IPS-20b (cell line): ENCODE results near the gene JMJD8.
A peak's percentile ranks its signal among the peaks of the same experiment; 100 is the strongest.

Experiments
- H3K27ac ChIP-seq: one replicate; pipeline ENCODE4 v1.5.1; 2013; ENCODE audit warnings: low read length
- H3K27me3 ChIP-seq: 2 replicates; pipeline ENCODE4 v1.6.1; 2013; ENCODE audit warnings: mild to moderate bottlenecking, low read length, inconsistent platforms; ENCODE audit not compliant: insufficient read depth
- H3K36me3 ChIP-seq: 2 replicates; pipeline ENCODE4 v1.6.1; 2013; ENCODE audit warnings: low read depth, mild to moderate bottlenecking, inconsistent platforms, low read length, moderate library complexity; ENCODE audit not compliant: insufficient read depth
- H3K4me1 ChIP-seq: 2 replicates; pipeline ENCODE4 v1.6.1; 2013; ENCODE audit warnings: mild to moderate bottlenecking, control low read depth, inconsistent platforms, low read length, moderate library complexity; ENCODE audit not compliant: insufficient read depth
- H3K4me3 ChIP-seq: 2 replicates; pipeline ENCODE4 v1.5.1; 2013; ENCODE audit warnings: mild to moderate bottlenecking, low read length, inconsistent platforms
- H3K9ac ChIP-seq: 2 replicates; pipeline ENCODE4 v1.6.1; 2013; ENCODE audit warnings: low read depth, mild to moderate bottlenecking, inconsistent platforms, low read length, moderate library complexity
- H3K9me3 ChIP-seq: 2 replicates; pipeline ENCODE4 v1.6.1; 2013; ENCODE audit warnings: mild to moderate bottlenecking, low read depth, low read length, inconsistent platforms; ENCODE audit not compliant: insufficient read depth

Gene JMJD8

DNA sequence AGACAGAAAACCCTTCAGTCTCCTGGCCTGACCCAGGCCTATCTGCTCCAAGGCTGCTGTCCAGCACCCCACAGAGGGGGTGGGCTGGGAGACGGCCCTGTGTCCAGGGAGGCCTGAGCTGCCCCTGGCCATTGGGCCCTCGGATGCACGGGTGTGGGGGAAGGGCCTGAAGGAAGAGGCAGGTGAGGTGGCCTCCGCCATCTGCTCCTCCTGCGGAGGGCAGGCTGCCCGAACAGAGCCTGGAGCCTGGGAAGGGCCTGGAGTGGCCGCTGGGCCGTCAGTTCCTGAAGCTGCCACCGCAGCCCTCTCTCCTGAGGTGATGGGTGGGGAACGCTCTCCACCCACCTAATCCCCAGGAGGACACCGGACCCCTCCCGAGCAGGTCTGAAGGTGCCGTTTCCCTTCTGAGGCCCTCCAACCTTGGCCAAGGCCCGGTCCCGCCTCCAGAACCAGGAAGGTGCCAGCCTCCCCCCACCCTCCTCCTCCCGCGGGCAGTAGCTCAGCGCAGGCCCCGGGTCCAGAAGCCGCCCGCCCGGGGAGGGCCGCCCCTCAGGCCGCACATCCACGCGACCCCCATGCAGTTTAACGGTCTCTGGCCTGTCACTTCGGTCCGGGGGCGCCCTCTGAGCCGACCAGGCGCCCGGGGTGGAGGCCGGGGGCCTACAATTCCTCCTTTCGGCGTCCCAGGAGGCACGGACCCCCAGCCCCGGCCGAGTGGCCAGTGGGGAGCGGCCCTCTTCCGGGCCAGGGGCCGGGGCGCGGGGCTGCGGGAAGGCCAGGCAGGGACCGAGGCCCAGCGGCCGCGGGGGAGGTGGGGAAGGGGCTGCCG is 20.6 kb upstream of the JMJD8 start:
- Histone ChIP-seq H3K36me3 (no peaks in the 10 kb centered on the region), H3K4me3 (no peak overlapping the region), H3K9me3 (no peaks in the 10 kb centered on the region), H3K27ac (no peak overlapping the region), H3K27me3 (peaks cover 93% of the 10 kb centered on the region), H3K9ac (no peak overlapping the region), H3K4me1 (no peaks in the 10 kb centered on the region)

DNA sequence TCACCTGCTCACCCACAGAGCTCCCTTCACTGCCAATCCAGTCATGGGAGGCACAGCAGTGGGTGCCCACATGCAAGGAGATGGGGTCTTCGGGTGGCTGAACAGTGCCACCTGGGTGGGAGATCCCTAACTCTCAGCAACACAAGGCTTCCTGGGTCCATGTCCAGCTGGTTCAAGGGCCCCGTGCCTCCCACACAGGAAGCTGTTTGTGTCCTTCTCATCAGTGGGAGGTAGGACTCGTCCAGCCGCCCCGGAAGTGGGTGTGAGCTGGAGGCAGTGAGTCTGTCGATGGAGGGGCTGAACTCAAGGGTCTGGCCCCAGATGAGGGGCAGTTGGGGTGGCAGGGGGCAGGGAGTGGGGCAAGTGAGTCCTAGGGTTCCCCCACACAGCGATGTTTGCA is 19.9 kb upstream of the JMJD8 start:
- Histone ChIP-seq H3K36me3 (no peaks in the 10 kb centered on the region), H3K4me3 (no peak overlapping the region), H3K9me3 (no peaks in the 10 kb centered on the region), H3K27ac (no peak overlapping the region), H3K9ac (no peak overlapping the region), H3K4me1 (no peaks in the 10 kb centered on the region), H3K27me3 (peaks cover 93% of the 10 kb centered on the region)

DNA sequence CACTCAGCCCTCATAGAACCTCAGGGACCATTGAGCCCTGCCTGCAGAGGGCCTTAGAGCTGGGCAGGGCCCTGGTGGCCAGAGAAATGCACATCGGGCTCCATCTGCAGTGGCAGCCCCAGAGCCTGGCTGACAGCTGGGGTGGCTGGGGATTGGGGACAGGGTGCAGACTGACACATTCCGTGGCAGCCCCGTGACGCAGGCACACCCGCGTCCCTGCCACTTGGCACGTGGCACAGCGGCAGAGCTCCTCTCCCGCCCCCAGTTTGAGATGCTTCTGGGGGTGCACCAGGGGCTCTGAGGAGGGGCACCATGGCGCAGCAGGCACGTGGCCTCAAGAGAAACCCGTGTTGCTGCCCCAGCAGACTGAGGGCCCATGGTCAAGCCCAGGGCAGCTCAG is 19.3 kb upstream of the JMJD8 start:
- no peak overlapping the region for H3K4me3 ChIP-seq
- H3K9ac ChIP-seq: no peak overlapping the region
- H3K27me3 ChIP-seq: peaks cover 93% of the 10 kb centered on the region
- H3K4me1 ChIP-seq: no peaks in the 10 kb centered on the region
- H3K27ac ChIP-seq: no peak overlapping the region
- H3K9me3 ChIP-seq: no peaks in the 10 kb centered on the region
- H3K36me3 ChIP-seq: no peaks in the 10 kb centered on the region

DNA sequence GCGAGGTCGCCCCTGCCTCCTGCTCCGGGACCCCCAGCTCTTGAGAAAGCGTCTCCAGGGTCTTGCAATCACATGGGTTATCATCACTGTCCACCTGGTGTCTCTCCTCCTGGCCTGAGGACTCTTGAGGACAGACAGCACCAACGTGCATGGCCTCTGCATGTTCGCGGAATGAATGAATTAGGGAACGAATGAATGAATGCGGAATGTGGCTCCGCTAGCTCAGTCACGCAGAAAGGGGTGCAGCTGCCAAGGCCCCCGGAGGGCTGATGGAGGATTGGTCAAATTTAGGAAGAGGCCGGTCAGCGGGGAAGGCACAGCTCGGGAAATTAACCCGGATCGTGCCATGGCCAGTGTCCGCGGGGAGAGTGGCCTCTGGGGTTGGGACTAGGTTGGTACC is 18.2 kb upstream of the JMJD8 start:
- Histone ChIP-seq H3K36me3 (no peaks in the 10 kb centered on the region), H3K9ac (no peak overlapping the region), H3K9me3 (no peaks in the 10 kb centered on the region), H3K27me3 (peaks cover 93% of the 10 kb centered on the region), H3K4me3 (no peak overlapping the region), H3K27ac (no peak overlapping the region), H3K4me1 (no peaks in the 10 kb centered on the region)

DNA sequence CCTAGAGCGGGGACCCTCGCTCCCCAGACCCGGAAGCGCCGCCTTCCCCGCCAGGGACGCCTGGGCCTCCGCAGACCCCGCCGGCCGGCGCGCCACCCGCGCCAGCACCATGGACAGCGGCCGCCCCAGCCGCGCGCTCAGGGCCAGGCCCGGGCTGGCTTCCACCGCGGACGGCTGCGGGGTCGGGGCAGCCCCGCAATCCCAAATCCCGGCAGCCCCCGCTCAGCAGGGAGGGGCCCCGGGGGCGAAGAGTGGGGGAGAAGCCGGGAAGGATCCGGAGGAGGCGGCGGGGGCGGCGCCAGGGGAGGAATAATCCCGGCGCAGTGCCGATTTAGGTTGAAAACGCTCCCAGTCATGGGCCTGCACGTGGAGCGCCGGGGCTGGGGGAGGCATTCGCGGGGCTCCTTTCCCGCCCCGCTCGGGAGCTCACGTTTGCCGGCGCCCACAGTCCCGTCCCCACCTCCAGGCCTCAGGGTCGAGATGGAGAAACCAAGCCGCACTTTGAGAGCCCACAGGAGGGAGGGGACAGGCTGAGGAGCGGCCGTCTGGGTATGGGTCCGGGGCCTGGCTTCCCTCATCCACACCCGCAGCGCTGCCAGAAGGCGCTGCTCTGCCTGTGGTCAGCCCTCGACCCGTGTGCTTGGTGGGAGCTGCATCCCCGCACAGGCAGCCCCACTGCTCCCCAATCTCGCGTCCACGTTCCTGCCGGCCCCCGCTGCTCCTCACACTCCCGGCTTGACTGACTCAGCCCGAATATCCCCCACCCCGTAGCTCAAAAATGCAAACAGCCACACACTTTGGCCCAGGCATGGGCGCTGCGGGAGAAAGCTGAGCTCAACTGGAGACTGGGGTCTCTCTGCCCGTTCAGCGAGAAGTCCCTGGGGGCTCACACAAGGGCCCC is 16.8 kb upstream of the JMJD8 start:
- no peaks in the 10 kb centered on the region for H3K36me3 ChIP-seq
- H3K4me3 ChIP-seq: no peak overlapping the region; the same call in 1 of the 2 replicates
- H3K27ac ChIP-seq: no peak overlapping the region
- no peaks in the 10 kb centered on the region for H3K9me3 ChIP-seq
- H3K9ac ChIP-seq: no peak overlapping the region
- H3K4me1 ChIP-seq: no peaks in the 10 kb centered on the region
- H3K27me3 ChIP-seq: peaks cover 91% of the 10 kb centered on the region

DNA sequence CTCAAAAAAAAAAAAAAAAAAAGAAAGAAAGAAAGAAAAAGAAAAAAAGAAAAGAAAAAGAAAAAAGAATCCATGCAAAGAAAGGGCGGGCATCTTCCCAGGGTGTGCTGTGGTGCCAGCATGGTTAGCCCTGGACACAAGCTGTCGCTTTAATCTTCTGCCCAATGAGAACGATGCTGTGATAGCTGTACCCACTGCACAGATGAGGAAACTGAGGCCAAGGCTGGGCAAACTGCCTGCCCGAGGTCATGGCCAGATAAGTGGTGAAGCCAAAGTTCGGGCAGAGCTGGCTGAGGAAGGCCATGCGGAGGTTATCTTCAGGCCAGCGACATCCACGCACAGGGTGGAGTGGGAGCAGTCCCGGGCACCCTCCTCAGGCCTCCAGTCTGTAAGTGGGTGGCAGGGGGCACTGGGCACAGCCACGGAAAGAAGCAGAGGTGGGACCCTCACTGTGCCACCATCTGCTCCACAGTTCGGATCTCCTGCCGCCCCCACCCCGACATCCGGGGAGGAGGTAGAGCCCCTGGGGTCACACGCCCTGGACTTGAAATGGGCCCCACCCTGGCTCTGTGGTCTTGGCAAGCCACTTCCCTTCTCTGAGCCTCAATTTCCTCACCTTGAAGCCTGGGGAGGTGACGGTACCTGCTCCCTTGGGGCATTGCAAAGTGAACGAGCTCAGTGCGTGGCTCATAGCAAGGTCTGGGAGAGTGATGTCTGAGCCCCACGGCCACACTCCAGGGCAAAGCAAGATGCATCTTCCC is 15.0 kb upstream of the JMJD8 start:
- peaks cover 97% of the 10 kb centered on the region for H3K27me3 ChIP-seq
- H3K4me3 ChIP-seq: no peak overlapping the region
- no peak overlapping the region for H3K9ac ChIP-seq
- no peak overlapping the region for H3K27ac ChIP-seq
- no peaks in the 10 kb centered on the region for H3K4me1 ChIP-seq
- H3K36me3 ChIP-seq: no peaks in the 10 kb centered on the region
- no peaks in the 10 kb centered on the region for H3K9me3 ChIP-seq

DNA sequence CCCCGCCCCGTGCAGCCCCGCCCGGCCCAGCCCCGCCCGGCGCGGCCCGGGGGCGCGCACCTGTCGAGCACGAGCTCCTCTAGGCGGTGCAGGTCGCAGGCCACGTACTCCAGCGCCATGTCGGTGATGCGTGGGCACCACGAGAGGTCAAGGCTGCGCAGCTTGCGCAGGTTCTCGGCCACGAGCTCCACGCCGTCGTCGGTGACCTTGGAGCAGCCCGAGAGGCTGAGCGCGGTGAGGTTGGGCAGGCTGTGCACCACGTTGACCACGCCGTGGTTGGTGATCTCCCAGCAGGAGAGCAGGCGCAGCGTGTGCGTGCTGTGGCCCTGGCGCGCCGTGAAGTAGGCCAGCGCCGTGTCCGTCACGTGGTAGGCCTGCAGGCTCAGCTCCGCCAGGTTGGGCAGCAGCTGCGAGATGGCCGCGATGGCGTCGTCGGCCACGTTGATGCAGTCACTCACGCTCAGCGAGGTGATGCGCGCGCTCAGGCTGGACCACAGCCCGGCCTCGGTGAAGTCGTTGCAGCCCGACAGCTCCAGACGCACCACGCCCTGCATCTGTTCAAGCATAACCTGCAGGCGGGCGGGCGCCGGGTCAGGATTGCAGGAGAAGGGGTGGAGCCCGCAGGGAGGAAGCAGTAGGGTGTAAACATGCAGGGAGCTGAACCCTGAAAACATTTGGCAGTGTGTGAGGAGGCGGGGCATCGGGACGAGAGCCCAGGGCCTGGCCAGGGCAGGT is 11.4 kb upstream of the JMJD8 start:
- Histone ChIP-seq H3K27ac (no peak overlapping the region), H3K9ac (no peak overlapping the region), H3K27me3 (peaks cover 97% of the 10 kb centered on the region), H3K4me3 (peak overlapping the region; percentile 79), H3K4me1 (no peaks in the 10 kb centered on the region), H3K9me3 (no peaks in the 10 kb centered on the region), H3K36me3 (no peaks in the 10 kb centered on the region)

DNA sequence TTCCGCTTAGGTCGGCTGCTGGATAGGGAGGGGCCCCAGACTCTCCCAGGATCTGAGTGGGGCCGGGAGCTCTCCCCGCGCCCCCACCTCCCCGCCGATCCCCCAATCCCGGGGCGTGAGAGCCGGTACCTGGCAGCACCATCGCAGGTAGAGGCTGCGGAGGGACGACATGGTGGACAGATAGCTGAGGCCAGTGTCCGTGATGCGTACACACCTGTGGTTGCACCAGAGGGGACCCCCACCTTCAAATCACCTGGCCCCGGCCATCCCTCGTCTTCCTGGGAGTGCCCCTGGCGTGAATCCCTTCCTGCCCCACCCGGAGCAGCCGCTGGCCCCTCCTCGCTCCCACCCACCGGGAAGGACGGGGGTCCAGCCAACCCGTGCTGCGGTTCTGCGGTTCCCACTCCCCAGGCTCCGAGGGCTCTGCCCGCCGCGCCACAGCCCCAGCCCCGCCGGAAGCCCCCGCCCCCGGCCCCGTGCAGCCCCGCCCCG is 10.8 kb upstream of the JMJD8 start:
- no peaks in the 10 kb centered on the region for H3K9me3 ChIP-seq
- peaks cover 91% of the 10 kb centered on the region for H3K27me3 ChIP-seq
- no peaks in the 10 kb centered on the region for H3K36me3 ChIP-seq
- H3K4me1 ChIP-seq: no peaks in the 10 kb centered on the region
- H3K9ac ChIP-seq: no peak overlapping the region
- peak overlapping the region; percentile 65; the same call in 1 of the 2 replicates for H3K4me3 ChIP-seq
- H3K27ac ChIP-seq: no peak overlapping the region

DNA sequence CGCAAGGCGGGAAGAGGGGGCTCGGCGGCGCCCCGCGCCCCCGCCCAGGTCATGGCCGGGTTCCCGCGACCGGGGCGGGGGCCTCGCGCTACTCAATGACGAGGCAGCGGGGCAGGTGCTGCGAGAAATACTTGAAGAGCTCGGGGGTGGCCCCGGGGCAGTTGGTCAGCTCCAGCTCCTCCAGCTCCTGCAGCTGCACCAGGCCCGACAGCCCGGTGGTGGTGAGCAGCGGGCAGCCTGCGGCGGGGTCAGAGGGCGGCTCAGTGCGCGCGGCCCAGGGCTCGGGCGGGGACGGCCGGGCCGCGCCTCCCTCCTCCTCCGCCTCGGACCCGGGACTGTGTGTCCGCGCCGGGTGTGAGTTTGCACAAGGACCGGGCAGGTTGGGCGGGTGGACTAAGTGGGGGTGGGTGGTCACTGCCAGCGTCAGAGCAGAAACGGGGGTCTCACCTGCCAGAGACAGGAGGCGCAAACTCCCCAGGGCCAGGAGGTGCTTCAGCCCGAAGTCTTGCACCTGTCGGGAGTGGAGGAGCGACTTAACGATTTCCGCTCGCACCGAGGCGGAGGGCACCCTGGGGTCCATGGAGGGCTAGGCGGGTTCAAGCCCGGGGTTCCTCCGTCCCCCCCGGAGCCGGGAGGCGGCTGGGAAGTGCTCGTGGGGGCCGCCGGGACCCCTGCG is 10.2 kb upstream of the JMJD8 start:
- Histone ChIP-seq H3K4me3 (peak overlapping the region; percentile 65; the same call in 1 of the 2 replicates), H3K27me3 (peaks cover 86% of the 10 kb centered on the region), H3K27ac (no peak overlapping the region)

DNA sequence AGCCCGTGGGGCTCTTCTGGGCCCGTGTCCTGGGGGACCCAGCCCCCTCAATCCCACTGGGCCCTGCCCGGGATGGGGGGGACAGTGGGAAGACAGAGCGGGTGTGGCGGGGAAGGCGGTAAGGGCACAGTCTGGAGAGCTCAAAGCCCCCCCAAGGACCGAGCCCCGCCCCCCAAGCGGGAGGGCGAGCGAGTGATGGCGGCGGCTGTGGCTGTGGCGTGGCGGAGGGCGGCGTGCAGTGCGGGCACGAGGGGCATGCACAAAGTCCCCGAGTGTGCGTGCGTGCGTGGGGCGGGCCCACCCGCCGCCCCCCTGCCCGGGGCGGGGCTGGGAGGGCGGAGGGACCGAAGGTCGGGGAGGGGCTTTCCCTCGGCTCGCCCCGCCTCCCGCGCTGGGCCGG is 9.6 kb upstream of the JMJD8 start:
- Histone ChIP-seq H3K4me1 (no peaks in the 10 kb centered on the region), H3K9ac (no peak overlapping the region), H3K9me3 (no peaks in the 10 kb centered on the region), H3K4me3 (peak overlapping the region; percentile 65; the same call in 1 of the 2 replicates), H3K27me3 (peaks cover 80% of the 10 kb centered on the region), H3K36me3 (no peaks in the 10 kb centered on the region), H3K27ac (no peak overlapping the region)

More for the DNA sequence above, 10.2 kb upstream of the JMJD8 start:
- Histone ChIP-seq H3K9ac (no peak overlapping the region), H3K4me1 (no peaks in the 10 kb centered on the region), H3K9me3 (no peaks in the 10 kb centered on the region), H3K36me3 (no peaks in the 10 kb centered on the region)
